HG03135 (cell line): Measurements from ENCODE around the gene PPP2R2C.

ENCODE experiments used
- ATAC-seq: cut with Tn5 transposase; IDR thresholded peaks from one replicate; pipeline ENCODE4 v1.9.1; 2021; ENCODE audit warnings: mild to moderate bottlenecking, moderate library complexity; ENCODE audit not compliant: unreplicated experiment

PPP2R2C gene

DNA sequence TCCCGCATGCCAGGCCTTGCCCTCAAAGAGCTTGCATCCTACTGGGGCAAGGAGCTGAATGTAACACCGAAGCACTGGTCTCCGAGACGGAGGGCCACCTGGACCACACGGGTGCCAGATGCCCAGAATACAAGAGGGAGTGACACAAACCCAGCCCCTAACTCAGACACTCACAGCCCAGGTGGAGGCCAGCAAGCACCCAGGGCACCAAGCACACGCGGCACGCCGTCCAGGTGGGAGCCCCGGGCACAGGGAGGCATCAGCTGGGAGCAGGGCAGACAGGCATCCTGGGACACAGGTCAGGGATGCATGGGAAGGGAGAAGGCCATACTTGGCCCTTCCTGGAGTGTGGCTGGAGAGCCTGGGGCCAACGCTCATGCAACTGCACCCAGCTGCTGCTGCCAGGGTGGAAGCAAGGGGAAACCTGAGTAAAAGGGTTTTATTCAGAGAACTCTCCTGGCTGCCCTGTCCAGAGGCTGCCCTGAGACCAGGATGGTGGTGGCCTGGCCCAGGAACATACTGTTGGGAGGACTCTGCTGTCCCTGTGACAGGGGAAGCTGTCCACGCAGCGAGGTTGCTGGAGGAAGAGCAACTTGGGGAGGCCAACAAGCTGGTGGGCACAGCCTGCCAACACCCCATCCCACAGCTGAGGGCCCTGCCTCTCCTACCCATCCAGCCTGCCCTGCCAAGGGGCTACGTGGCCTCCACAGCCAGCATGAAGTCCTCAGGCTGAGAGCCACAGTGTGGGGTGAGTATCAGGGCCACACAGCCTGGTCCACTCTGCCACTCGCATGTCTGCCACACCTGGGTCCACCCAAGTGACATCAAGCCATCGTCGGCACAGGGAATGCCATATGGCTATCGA, 22.2 kb upstream of the PPP2R2C start:
- ATAC-seq: no peak

DNA sequence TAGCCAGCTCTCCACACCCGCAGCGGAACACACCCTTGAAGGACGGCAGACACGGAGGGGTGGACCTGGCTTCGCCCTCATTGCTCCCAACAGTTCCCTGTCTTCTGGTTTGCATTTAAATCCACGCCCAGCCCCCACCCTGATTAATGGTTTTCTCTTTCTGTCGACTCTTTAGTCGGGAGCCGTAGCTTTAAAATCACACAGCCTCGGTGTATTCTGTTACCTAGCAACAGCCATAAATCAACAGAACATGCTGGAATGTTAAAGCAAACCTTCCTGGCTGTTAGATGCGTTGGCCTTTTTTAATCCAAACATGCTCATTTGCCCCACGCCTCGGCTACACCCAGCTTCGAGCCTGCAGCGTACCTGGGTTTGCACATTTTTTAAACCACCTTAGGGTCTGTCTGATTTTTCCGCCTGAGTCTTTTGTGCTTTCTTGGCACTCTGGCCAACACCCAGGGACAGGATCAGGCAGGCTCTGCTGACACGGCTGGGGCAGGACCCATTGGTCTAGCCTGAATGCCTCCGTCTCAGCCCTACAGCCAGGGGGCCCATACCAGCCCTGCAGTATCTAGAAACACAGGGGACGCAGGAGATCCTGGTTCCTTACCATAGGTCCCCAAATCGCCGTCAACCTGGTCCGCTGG, 21.4 kb upstream of the PPP2R2C start:
- ATAC-seq: no peak

DNA sequence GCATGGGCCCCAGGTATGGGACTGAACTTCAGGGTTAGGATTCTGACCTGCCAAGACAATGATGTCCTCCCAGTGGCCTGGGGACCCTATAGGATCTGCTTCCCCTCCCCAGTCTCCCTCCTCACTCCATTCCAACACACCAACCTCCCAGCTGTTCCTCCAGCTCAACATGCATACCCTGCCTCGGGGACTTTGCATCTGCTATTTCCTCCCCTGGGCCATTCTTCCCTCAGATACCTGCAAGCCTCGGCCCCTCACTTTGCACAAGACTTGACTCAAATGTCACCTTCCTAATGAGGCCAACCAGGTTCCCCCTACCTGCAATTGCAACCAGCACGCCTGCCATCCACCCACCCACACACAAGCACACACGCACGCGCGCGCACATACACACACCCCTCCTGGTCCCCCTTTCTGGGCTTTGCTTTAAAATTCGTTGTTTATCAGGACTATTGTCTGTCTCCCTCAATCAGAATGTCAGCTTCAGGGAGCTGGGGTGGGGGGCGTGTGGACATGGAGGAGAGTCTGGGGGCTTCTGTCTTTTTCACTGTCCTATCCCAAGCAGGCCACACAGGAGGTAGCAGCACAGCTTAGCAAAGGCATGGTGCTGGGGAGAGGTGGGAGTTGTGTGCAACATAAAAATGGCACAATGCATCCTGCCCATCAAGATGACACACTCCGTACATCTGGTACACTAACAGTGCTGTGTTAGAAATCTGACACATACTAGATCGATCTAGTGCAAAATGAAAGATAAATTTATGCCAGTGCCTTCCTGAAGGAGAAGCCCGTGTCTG, 20.6 kb upstream of the PPP2R2C start:
- no peak for ATAC-seq

DNA sequence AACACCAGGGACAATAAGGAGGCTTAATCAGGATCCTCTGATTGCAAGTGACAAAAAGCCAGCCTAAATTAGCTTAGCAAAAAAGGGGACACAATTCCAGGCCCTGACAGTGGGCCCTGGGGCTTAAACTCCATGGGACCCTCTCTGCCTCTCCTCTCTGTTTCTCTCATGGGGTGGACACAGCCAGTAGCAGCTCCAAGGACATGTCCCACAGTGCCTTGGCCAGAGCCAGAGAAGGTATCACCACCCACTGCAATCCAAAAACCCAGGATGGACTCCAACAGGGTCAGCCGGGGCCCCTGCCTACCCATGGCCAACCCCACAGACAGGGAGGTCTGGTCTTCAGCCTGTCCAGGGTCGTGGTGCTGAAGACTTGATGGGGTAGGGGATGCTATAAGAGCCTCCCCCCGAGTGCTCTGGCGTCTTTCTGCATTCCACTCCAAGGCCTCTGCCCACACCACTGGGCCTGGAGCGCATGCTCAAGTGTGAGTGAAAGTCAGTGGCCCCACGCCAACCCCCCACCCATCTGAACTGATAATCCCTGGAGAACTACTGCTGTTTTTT, 19.7 kb upstream of the PPP2R2C start:
- ATAC-seq: no peak

DNA sequence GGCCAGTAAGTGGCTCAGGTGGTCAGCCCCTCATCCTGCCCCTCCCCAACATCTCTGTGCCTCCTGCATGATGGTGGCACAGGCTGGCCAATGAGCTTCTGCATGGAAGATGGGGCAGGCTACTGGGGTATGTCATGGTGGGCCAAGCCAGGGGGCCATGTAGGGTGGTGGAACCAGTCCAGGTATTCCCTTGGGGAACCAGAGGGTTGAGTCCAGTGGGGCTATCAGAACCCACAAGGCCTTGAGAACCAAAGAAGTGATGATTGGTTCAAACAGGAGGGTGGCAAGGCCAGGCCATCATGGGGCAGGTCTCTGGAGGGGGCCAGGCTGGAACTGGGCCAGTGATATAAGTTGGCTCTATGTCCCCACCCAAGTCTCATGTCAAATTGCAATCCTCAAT, 18.8 kb upstream of the PPP2R2C start:
- ATAC-seq: no peak

DNA sequence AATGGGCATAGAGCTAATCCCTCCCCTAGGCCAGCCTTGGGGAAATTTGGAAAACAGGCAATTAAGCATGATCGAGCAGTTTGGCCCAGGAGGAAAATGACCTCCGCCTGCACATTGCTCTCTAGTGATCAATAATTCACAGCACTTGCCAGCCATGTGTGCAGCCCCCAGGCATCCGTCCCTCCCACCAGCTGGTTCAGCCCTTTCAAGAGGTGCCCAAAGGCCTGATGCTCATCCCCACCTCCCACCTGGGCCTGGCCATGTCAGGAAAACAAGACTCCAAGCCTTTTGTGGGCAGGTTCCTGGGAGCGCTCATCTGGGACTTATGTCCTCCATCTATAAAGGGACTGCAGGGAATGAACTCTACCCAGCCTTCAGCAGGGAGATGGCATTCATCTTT, 17.5 kb upstream of the PPP2R2C start:
- no peak for ATAC-seq

DNA sequence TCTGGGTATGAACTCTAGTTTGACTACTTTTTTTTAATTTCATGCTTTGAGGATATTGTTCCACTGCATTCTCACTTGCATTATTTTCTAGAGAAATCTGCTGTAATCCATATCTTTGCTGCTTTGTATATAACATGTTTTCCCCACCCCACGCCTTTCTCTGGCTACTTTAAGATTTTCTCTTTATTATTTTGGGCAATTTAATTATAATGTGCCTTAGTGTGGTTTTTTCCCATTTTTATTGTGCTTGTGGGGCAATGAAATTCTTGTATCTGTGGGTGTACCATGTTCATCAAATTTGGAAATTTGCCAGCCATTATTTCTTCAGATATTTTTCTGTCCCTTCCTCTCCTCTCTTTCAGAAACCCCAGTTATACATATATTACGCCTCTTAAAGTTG, 15.1 kb upstream of the PPP2R2C start:
- no peak for ATAC-seq

DNA sequence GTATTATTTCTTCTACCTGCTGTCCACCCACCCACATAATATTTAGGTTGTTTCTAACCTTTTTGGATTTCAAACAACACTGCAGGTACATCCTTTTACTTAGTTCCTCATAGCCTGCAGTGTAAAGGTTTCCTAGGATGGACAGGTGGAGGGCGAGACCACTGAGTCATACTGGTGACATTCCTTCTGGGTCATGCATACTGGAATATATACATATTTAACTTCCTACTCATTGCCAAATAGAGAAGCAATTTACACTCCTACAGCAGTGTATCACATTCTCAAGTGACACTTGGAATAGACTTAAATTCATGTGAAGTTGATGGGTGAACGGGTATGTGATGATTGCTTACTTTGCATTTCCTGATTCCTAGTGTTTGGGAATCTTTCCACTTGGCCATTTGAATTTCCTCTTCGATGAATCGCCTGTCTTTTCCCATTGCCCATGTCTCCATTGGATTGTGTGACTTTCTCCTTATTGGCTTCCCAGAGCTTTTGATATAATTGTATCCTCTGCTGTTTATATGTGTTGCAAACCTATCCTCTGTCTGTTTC, 8.2 kb upstream of the PPP2R2C start:
- no peak for ATAC-seq

DNA sequence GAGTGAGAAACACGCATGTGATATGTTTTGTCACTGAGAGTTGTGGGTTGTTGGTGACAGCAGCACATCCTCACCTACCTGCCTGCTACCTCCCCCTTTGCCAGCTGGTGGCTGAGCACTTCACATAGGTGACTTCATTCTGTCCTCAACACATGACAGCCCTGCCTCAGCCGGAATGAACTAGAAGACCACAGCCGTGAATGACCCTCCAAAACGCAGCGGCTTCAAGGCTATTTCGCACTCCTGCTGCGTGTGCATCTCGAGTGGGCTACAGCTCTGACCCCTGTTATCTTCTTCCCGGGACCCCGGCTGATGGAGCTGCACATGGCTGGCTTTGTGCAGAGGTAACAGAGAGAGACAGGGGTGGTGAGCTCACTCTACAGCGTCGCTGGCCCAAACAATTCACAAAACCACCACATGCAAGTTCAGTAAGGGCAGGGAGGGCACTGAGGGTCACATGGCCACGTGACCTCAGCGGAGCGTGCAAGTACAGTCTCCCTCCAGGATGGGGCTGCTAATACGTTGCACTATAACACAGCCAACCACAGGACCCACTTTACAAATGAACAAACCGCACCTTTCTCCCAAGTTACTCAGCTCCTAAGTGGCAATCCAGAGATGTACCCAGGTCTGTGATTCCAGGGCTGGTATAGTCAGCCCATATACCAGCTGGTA, 6.3 kb upstream of the PPP2R2C start:
- no peak for ATAC-seq

DNA sequence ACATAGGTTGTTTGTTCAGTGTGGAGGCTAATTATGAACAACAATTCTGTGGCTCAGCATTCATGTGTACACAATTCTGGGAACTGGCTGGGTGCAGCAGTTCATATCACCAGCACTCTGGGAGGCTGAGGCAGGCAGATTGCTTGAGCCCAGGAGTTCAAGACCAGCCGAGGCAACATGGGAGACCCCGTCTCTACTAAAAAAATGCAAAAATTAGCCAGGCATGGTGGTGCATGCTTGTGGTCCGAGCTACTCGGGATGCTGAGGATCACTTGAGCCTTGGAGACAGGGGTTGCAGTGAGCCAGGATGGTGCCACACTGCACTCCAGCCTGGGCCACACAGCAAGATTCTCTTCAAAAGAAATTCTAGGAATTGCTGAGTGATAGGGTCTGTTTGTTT, 4.5 kb upstream of the PPP2R2C start:
- ATAC-seq: no peak

DNA sequence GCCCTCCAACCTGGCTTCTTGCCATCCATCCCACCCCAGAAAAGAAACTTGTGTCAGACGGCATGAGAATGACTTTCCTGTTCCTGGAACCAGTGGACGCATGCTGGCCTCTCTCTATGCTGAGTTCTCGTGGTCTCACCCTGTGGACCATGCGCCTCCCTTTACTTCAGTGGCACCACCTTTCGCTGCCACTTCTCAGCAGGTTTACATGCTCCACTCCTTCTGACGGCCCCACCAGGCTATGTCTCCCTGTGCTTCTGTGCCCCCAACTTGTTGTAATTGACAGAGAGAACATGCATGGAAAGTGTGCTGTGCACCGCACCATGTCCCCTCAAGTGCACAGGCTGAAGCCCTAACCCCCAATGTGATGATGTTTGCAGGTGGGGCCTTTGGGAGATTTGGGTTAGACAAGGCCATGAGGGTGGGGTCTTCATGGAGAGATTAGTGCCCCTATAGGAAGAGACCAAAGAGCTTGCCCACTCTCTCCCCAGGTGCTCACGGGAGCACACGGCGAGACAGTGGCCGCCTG, 3.1 kb upstream of the PPP2R2C start:
- ATAC-seq: no peak

DNA sequence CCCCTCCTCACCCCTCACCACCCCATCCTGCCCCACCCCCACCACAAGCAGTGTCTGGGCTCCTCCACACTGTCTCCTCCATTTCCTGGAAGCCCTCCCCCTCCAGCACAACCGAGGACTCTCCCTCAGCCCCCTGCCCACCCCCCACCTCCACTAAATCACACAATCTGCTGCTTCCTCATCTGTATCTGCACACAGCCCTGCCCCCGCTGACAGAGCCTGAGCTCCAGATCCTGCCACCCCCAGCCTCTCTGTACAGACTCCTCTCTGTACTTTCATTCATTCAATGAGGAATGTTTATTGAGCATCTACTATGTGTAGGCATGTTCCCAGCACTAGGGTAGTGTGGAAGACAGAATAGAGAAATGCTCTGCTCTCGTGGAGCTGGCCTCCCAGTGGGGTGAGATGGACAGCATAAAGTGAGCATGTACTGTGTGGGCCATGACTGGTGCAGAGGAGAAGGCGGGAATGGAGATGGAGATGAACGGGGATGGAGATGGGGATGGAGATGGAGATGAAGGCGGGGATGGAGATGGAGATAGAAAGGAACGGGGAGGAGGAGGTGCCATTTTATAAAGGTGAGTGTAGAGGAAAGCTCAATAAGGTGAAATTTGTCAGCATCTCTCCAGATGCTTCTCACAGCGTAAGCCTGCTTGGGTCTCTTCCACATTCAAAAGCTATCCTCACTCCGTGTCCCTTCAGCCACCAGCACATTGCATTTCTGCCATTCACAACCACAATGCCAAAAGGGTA, 2.5 kb upstream of the PPP2R2C start:
- no peak for ATAC-seq

DNA sequence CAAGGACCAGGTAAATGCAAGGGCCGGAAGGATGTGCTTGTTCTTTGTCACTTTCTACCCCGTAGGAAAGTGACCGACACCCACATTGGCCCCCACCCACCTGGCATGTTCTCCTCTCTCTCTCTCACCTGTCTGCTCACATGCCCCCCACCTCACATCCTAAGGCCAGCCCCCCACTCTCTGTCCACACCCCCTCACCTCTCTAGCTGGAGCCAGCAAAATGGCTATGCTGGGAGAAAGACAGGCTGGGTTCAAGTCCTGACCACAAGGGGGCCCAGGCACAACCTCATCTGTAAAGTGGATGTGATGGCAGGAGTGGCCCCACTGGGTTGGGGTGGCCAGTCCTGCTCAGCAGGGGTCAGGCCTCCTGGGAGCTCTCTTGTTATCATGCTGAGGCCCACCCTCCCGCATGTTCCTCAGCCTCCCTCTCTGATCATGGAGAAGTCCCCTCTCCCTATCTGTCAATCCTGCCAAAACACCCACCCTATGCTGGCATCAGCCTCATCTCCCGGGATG, 1.7 kb upstream of the PPP2R2C start:
- ATAC-seq: no peak

DNA sequence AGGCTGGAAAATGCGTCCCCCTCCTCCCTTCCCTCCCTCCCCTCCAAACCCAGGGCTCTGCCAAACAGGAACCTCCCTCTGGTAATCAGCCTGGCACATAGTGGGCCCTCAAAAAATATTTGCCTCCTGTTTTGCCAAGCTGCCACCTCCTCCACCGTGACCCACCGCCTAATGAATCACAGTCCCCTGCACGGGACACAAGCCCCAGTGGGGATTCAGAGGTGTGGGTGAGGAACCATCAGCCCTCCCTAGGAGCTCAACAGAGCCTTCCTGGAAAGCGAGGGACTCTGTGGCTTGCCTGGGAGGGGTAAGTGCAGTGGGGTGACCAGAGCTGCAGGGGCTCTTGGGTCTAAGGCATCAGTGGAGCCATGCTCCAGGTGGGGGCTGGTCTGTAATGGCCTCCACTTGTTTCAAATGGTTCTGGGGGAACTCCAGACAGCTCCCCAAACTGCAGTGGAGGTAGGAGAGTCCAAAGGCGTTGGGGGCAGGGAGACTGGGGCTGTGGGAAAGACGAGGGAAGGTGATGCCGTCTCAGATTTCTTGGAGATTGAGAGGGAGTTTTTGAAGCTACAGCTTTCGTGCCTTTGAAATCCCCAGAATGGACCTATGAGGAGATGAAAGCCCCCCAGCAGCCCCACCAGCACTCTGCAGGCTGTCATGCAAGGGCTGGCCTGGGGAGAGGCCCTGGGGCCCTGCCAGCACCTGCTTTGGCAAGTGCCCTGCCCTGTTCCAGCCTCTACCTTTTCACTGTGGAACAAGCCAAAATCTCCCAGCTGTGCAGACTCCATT, 1.0 kb upstream of the PPP2R2C start:
- no peak for ATAC-seq

DNA sequence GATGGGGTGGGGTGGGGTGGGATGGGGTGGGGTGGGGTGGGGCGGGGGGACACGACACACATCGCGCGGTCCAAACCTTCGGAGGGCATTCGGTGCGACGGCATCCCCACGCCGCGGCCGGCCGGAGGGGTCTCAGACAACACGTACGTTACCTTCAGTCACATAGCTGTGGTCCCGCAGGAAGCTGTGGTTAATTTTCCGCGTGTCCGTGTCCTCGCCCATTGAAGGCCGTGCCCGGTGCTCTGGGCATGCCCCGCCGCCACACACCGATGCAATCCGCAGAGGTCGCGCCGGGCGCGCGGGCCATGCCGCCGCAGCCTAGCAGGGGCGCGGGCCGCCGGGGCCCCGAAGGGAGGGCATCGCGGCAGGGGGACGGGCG, 417 bp downstream of the PPP2R2C start:
- ATAC-seq: no peak

DNA sequence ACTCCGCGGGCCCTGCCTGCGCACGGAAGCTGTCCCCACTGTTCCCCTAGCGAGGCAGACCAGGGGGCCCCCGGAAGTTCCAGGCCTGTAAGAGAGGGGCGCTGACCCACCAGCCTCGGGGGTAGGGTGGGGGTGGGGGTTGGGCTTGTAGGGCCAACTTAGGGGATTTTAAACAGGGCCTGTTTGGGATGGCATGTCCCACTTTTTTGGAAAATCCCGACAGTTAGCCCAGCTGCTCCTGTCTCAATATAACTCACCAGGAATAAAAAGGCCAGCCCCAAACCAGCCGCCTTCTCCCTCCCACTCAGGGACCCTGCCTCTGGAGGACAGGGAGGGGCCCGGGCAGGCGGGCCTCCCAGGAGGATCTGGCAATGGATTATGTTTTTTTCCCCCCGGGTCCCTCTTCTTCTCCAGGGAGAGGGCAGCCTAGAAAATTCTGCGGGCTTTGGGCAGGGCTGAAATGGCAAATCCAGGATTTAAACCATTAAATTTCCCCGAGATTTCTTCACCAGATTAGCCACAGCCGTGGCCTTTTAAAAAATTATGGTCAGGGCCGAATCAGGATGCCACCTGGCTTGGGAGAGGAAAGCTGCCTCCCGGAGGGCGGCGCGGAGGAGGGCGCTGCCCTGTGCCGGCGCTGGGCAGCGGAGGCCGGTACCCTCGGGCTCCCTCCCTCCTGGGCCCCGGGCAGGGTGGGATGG, 957 bp downstream of the PPP2R2C start:
- ATAC-seq: no peak

DNA sequence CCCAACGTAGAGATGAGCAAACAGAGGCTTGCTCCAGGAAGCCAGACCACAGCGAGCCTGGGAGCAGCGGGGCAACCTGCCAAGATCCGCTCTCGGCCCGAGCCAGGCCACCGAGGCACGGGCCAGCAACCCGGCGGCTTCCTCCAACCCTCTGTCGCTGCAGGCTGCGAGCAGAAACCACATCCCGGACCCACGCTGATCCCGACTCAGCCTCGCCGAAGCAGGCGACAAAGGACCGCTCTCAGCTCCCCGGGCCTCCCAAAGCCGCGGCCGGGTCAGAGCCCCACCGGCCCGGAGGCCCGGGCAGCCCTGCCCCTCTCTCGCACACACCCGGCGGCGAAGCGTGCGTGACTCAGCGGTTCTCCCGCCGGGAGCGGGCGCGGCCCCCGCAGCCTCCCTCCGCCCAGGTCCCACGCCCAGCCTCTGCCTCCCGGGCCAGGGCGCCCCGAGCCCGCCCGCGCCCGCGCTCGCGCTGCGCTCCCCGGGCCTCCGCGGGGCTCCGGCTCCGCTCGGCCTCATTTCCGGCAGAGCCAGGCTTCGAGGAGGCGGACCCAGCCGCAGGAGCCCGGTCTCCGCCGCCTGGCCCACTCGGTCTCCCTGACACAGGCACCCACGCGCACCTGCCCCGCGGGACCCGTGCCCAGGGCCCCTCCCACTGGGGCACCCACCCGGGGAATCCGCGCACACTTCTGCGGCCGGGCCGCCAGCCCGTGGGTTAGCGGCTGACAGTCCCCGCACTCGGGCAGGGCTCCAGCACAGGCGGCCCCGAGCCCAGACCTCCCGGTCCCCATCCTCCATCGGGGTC, 1.7 kb downstream of the PPP2R2C start:
- ATAC-seq: no peak
